B cell (primary cell): ENCODE results near the gene SELENON.

ENCODE experiments used
- EZH2 ChIP-seq: IDR thresholded peaks from 2 replicates; pipeline ENCODE4 v1.6.1; 2012; ENCODE audit warnings: borderline replicate concordance, low read depth, mild to moderate bottlenecking, moderate library complexity, low read length; ENCODE audit not compliant: insufficient read depth, poor library complexity, severe bottlenecking
- TF ChIP-seq, protein P1 (sequence below): fragments of 200-600 bp; IDR thresholded peaks from one replicate; pipeline ENCODE4 v1.8.0; 2022; ENCODE audit warnings: antibody characterized with exemption, mild to moderate bottlenecking

GRCh38 chr1:25773441-25774125 lies 26.4 kb upstream of the SELENON start:
- TF ChIP-seq, protein P1, sequence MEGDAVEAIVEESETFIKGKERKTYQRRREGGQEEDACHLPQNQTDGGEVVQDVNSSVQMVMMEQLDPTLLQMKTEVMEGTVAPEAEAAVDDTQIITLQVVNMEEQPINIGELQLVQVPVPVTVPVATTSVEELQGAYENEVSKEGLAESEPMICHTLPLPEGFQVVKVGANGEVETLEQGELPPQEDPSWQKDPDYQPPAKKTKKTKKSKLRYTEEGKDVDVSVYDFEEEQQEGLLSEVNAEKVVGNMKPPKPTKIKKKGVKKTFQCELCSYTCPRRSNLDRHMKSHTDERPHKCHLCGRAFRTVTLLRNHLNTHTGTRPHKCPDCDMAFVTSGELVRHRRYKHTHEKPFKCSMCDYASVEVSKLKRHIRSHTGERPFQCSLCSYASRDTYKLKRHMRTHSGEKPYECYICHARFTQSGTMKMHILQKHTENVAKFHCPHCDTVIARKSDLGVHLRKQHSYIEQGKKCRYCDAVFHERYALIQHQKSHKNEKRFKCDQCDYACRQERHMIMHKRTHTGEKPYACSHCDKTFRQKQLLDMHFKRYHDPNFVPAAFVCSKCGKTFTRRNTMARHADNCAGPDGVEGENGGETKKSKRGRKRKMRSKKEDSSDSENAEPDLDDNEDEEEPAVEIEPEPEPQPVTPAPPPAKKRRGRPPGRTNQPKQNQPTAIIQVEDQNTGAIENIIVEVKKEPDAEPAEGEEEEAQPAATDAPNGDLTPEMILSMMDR = no peak
- no peak for TF ChIP-seq EZH2
